Measurements from ENCODE around the gene FRMD1.

DNA sequence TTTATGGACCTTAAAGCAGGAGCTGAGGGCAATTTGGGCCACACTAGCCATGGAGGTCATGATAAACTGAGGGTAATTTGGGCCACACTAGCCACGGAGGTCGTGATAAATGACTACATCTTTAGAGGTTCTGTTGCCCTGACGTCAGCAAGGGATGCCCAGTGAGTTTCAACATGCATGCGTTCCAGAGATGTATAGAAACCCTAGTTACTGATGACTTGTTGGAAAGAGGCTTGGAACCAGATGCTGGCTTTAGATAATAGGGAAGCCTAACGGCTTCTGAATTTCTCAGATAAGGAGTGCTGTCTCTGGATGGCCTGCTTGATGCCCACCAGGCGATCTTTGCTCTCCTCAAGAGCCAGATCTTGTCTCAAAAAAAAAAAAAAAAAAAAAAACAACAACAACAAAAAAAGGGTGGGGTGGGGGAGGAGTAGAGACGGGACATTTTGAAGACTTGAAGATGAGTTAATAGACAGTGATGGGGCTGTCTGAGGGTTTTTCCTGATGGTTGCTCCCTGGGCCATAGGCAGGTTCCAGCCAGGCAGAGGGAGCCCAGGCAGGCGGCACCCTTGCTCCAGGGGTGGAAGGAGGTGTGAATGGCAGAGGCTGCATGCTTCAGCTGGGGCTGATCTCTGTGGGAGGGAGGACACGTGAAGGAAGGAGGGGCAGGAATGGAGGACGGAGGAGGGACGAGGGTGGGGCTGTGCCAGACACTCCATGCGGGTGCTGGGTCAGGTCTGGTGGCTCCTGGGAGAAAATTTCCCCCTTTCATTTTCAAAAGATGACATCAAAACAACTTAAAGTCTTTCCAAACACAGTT, 27.0 kb upstream of the FRMD1 start:
- TF ChIP-seq CTCF (IDR thresholded peaks at IDR 0.05) (no peak), POLR2A (IDR thresholded peaks at IDR 0.05) (no peak)
